ENCODE results near the gene OR2G2. TPM values are rescaled to one million over a fixed set of nuclear protein-coding genes. Genes with fewer than 3 reads are reported as not detected.

Gene OR2G2
- total RNA-seq, 1 donor from 2014 or later = not detected

GRCh38 chr1:247578946-247579460 is 9.2 kb upstream of the OR2G2 start:
- Mint-ChIP-seq H3K36me3 (ENCODE audit: low read depth, unreplicated experiment) (no peaks in the 10 kb centered on the region), H3K9me3 (ENCODE audit: unreplicated experiment) (no peaks in the 10 kb centered on the region), H3K27me3 (ENCODE audit: unreplicated experiment) (no peaks in the 10 kb centered on the region), H3K27ac (ENCODE audit: unreplicated experiment) (no peak overlapping the region), H3K4me1 (ENCODE audit: unreplicated experiment) (no peaks in the 10 kb centered on the region), H3K4me3 (ENCODE audit: unreplicated experiment) (no peak overlapping the region)
- DNase-seq (ENCODE audit: low spot score) = no peak
- TF ChIP-seq CTCF (IDR thresholded peaks at IDR 0.05; ENCODE audit: unreplicated experiment) = no peak

GRCh38 chr1:247605286-247605685 is 17.1 kb downstream of the OR2G2 start, which contains the start of gene OR2G3:
TSS of gene OR2G3 (plus strand) at chr1:247605586. CDS start at chr1:247605586, 0 bp downstream.
- Mint-ChIP-seq H3K4me3 (ENCODE audit: unreplicated experiment) (no peak within 1 kb of the TSS), H3K27ac (ENCODE audit: unreplicated experiment) (no peak within 1 kb of the TSS), H3K9me3 (ENCODE audit: unreplicated experiment) (no peaks in the 10 kb centered on the region), H3K4me1 (ENCODE audit: unreplicated experiment) (no peaks in the 10 kb centered on the region), H3K36me3 (ENCODE audit: low read depth, unreplicated experiment) (no peaks in the 10 kb centered on the region), H3K27me3 (ENCODE audit: unreplicated experiment) (peaks cover 2% of the 10 kb centered on the region)
- no peak for TF ChIP-seq CTCF (IDR thresholded peaks at IDR 0.05; ENCODE audit: unreplicated experiment)
- DNase-seq (ENCODE audit: low spot score) = no peak

GRCh38 chr1:247613405-247613804 is 25.2 kb downstream of the OR2G2 start:
- H3K27me3 Mint-ChIP-seq (ENCODE audit: unreplicated experiment) = peaks cover 4% of the 10 kb centered on the region
- H3K27ac Mint-ChIP-seq (ENCODE audit: unreplicated experiment) = no peak overlapping the region
- H3K4me1 Mint-ChIP-seq (ENCODE audit: unreplicated experiment) = no peaks in the 10 kb centered on the region
- H3K4me3 Mint-ChIP-seq (ENCODE audit: unreplicated experiment) = no peak overlapping the region
- H3K36me3 Mint-ChIP-seq (ENCODE audit: low read depth, unreplicated experiment) = no peaks in the 10 kb centered on the region
- DNase-seq (ENCODE audit: low spot score) = no peak
- no peaks in the 10 kb centered on the region for H3K9me3 Mint-ChIP-seq (ENCODE audit: unreplicated experiment)
- no peak for TF ChIP-seq CTCF (IDR thresholded peaks at IDR 0.05; ENCODE audit: unreplicated experiment)

- Mint-ChIP-seq H3K4me3 (ENCODE audit: unreplicated experiment) (no peak overlapping the region), H3K4me1 (ENCODE audit: unreplicated experiment) (no peaks in the 10 kb centered on the region), H3K27me3 (ENCODE audit: unreplicated experiment) (peaks cover 4% of the 10 kb centered on the region), H3K36me3 (ENCODE audit: low read depth, unreplicated experiment) (no peaks in the 10 kb centered on the region), H3K9me3 (ENCODE audit: unreplicated experiment) (no peaks in the 10 kb centered on the region), H3K27ac (ENCODE audit: unreplicated experiment) (no peak overlapping the region)
- TF ChIP-seq CTCF (IDR thresholded peaks at IDR 0.05; ENCODE audit: unreplicated experiment) = no peak
- DNase-seq (ENCODE audit: low spot score) = no peak
These were observed 26.5 kb downstream of the OR2G2 start for GRCh38 chr1:247614625-247615024.

- no peak for TF ChIP-seq CTCF (IDR thresholded peaks at IDR 0.05; ENCODE audit: unreplicated experiment)
- no peak overlapping the region for H3K27ac Mint-ChIP-seq (ENCODE audit: unreplicated experiment)
- H3K4me1 Mint-ChIP-seq (ENCODE audit: unreplicated experiment) = no peaks in the 10 kb centered on the region
- DNase-seq (ENCODE audit: low spot score) = no peak
- no peaks in the 10 kb centered on the region for H3K36me3 Mint-ChIP-seq (ENCODE audit: low read depth, unreplicated experiment)
- H3K9me3 Mint-ChIP-seq (ENCODE audit: unreplicated experiment) = no peaks in the 10 kb centered on the region
- H3K4me3 Mint-ChIP-seq (ENCODE audit: unreplicated experiment) = no peak overlapping the region
- H3K27me3 Mint-ChIP-seq (ENCODE audit: unreplicated experiment) = no peaks in the 10 kb centered on the region
These were observed 39.8 kb downstream of the OR2G2 start for GRCh38 chr1:247627951-247628350.
